Thyroid gland (tissue), 4 donors: Measurements from ENCODE around the gene KRTAP4-5.
"Not testable (repeated sequence)": the region's sequence is repeated elsewhere in the genome, so short reads cannot be mapped to it uniquely, and the experiment has no call there.

Experiments
- CTCF ChIP-seq, 6 experiments: fragments of 200-600 bp in 3 of 6; fragments of 450-650 bp in 3 of 6; sonication (generic) in 3 of 6; IDR thresholded peaks; one replicate each; pipeline ENCODE4 v1.5.1; 2016 to 2019; ENCODE audit warnings: antibody characterized with exemption in 6 of 6, mild to moderate bottlenecking in 2 of 6, inconsistent platforms in 1 of 6, moderate library complexity in 1 of 6
- POLR2A ChIP-seq, 2 donors: fragments of 450-650 bp; IDR thresholded peaks; one replicate each; pipeline ENCODE4 v1.6.1; 2017; ENCODE audit warnings: antibody characterized with exemption in 2 of 2, mild to moderate bottlenecking in 2 of 2, moderate library complexity in 1 of 2

- TF ChIP-seq CTCF, POLR2A (IDR thresholded peaks at IDR 0.05): not testable (repeated sequence)
These were observed 29.6 kb downstream of the KRTAP4-5 start for GRCh38 chr17:41119696-41120690.
